ENCODE data around the gene PDE12. TPM values are rescaled to one million over a fixed set of nuclear protein-coding genes. Genes with fewer than 3 reads are reported as not detected.
A peak's percentile ranks its signal among the peaks of the same experiment; 100 is the strongest.

PDE12 gene, protein sequence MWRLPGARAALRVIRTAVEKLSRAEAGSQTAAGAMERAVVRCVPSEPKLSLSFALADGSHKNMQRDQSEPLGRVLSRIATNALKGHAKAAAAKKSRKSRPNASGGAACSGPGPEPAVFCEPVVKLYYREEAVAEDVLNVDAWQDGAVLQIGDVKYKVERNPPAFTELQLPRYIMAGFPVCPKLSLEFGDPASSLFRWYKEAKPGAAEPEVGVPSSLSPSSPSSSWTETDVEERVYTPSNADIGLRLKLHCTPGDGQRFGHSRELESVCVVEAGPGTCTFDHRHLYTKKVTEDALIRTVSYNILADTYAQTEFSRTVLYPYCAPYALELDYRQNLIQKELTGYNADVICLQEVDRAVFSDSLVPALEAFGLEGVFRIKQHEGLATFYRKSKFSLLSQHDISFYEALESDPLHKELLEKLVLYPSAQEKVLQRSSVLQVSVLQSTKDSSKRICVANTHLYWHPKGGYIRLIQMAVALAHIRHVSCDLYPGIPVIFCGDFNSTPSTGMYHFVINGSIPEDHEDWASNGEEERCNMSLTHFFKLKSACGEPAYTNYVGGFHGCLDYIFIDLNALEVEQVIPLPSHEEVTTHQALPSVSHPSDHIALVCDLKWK
- 10.3 TPM for total RNA-seq
- long read RNA-seq, full-length matches to known transcripts: 27 of 28 reads
- long read RNA-seq, partial matches to known transcripts: 0 of 28 reads
- long read RNA-seq, other reads (novel, unspliced or antisense): 1 of 28 reads

DNA sequence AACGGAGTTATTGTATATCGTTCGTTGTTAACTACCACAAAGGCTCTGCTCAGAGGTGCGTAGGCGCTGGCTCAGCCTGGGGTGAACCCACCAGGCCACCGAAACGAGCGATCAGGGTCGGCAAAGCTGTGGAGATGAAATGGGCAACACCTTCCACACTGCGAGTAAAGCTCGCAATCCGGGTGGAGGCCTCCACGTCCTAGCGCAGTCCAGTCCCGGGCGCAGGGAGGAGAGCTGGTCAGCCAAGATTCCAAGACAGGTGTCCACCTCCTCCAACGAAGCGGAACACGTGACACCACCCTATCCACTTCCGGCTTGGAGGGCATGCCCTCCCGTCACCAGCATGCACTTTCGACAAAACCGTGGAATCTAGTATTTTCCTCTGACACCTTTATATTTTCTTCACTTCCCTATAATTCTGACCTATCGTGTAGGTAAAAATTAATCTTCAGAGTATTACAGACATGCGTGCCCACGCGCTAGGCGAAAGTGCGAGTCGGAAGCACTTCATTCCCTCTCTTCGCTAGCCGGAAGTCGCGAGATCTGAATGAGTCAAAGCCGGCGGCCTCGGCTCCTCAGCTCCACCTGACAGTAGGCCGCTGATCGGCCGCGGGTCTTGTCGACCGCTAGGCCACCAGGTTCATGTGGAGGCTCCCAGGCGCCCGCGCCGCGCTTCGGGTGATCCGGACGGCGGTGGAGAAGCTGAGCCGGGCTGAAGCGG, at the start of gene PDE12:
Gene PDE12, plus strand, starts transcription at position 537 of the 721 bp plus-strand sequence. Its CDS starts 106 bp downstream, at position 643.
- intact Hi-C loops (cut with DNase I): loop anchor here (2.0 kb wide), 1 partner anchor 41 kb away; the partner anchor contains the start of gene ARF4
- DNase-seq (ENCODE audit: missing footprints): peak; percentile 94
- peak; percentile 95 for ATAC-seq

DNA sequence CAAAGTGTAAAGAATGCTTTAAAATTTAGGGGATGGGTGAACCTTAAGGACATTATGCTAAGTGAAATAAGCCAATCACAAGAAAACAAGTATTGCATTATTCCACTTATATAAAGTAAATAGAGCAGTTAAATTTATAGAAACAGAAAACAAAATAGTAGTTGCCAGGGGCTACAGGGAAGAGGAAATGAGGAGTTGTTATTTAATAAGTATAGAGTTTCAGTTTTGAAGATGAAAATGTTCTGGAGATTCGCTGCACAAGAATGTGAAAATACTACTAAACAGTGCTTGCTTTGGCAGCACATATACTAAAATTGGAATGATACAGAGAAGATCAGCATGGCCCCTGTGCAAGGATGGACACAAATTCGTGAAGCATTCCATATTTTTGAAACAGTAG, 43.9 kb upstream of the PDE12 start:
- DNase-seq (ENCODE audit: missing footprints) (no peak), ATAC-seq (no peak)
- intact Hi-C loops (cut with DNase I): no loop called here

DNA sequence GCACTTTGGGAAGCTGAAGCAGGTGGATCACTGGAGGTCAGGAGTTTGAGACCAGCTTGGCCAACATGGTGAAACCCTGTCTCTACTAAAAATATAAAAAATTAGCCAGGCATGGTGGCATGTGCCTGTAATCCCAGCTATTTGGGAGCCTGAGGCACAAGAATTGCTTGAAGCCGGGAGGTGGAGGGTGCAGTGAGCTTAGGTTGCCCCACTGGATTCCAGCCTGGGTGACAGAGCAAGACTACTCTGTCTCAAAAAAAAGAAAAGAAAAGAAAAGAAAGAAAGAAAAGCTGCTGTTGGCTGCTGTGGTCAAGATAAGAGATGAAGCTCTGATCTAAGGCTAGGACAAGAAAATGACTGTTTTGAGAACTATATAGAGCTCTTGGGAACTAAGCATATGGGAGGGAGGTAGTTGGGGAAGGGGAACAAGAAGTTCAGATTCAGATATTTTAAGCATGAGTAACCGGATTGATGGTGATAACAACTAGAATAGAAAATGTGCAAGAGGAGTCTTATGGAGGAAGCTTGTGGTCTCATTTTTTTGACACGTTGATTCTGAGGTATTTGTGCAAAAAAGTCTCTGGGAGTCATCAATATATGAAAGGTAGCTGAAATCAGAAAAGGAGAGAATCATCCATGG, 37.7 kb upstream of the PDE12 start:
- no peak for ATAC-seq
- no peak for DNase-seq (ENCODE audit: missing footprints)
- intact Hi-C loops (cut with DNase I): no loop called here

DNA sequence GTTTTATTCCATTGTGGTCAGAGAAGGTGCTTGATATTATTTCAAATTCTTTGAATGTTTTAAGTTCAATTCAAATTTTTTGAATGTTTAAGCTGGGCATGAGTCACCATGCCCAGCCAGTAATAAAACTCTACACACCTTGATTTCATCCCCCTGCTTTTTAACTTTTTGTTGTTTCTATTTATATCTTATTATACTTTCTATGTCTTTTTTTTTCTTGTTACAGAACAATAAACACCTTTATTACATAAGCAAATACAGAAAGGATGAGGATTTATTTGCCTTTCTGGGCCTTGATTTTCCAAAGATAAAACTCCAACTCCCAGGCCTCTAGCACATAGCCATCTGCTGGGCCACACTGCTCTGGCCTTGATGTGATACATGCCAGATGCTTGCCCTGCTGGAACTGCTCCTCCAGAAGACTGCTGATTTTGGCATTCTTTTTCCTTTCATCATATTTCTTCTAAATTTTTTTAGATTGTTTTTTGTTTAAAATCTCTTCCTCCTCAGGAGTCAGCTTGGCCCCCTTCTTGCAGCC, 25.9 kb upstream of the PDE12 start:
- no peak for ATAC-seq
- intact Hi-C loops (cut with DNase I): no loop called here
- DNase-seq (ENCODE audit: missing footprints): no peak

DNA sequence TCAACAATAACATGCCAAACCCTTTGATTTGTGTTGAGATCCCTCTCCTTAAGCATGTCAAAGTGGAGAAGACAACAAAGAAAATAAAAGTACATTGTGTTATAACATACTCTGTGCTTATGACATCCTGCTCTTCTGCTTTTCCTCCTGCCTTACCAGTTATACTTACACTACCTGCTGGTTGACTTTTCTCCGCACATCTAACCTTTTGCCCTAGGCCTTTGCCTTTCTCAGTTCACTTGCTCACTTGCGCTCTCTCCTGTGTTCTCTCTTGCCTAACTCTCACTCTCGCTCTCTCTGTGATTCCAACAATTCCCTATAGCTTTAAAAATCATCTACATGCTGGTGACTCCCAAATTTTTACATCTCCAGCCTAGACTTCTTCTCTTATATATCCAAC, 17.6 kb upstream of the PDE12 start:
- intact Hi-C loops (cut with DNase I): no loop called here
- DNase-seq (ENCODE audit: missing footprints): no peak
- ATAC-seq: no peak

DNA sequence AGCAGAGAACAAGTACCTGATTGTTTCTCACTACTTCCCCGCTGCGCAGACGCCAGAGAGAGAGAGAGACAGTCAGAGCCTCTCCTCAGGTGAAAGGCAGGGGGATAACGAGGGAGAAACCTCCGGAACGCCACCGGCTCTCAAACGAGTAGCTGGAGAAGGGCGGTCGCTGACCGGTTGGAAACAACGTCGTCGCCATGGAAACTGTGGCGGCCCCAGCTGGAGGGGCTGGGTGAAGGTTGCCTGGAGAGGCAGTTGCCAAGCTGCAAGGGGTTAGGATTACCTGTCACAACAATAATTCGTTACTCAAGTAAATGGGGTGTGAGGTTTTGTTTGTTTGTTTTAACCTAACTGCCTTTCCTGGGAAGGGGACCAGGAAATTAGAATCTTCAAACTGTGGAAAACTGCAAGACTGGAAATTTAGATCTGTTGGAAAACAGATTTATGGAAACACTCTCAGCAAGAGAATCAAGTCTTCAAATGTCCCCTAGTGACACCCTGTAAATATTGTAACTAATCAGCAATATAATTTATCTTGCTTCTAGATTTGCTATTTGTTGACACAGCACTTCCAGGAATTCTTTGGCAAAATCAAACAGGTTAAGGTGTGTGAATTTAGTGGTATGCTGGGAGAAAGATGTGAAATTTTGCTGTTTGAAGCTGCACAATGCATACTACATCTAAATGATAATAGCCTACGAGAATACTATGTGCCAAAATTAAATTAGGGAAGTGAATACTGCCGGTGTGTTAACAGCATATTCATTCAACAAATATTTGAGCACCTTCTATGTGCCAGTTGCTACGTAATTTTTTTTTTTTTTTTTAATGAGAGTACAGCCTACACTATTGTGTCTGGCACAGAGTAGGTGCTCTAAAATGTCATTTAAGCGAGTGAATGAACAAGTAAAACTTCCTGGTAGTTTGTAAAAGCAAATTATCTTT, 11.6 kb upstream of the PDE12 start, which contains the start of gene DNAH12:
Gene DNAH12, minus strand, starts transcription at position 164 of the 945 bp plus-strand sequence. CDS start 1,474 bp downstream, outside the sequence.
- ATAC-seq: no peak
- no peak for DNase-seq (ENCODE audit: missing footprints)
- intact Hi-C loops (cut with DNase I): no loop called here

DNA sequence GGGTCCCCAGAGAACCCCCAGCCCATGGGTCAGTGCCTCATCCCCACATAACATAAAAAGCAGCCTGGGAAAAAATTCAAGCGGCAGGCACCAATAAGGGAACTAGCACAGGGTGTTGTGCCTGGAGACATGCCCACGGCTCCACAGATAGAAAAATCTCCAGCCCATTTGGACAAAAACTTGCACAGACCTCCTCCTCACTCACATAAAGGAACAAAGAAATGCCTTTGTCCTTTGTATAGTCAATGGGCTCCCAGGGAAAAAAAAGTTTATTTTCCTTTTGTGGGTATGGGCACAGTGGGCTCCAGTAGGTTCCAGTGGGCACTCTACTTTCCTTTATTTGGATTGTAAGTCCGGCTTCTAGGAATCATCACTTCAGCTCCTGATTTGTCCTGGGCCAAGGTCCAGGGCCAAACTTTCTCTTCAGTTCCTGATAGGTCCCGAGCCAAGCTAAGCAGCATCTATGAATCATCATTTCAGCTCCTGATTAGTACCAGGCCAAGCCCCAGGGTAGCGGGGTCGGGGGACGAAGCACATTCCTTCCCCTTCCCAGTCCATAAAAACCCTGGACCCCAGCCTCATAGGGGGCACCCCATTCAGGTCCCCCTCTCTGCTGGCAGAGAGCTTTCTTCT, 10.3 kb upstream of the PDE12 start:
- intact Hi-C loops (cut with DNase I): no loop called here
- ATAC-seq (peak; percentile 56), DNase-seq (ENCODE audit: missing footprints) (no peak)

DNA sequence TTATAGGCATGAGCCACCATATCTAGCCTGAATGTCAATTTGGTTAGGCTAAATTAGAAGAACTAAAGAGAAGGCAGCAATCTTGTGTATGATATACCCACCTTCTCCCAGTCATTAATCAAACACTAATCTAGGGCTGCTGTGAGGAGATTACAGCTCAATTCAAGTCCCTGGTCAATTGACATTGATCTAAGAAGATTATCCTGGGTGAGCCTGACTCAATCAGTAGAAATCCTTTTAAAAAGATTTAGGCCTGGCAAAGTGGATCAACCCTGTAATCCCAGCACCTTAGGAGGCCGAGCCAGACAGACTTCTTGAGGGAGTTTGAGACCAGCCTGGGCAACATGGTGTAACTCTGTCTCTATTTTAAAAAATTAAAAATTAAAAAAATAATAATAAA, 9.5 kb upstream of the PDE12 start:
- no peak for ATAC-seq
- intact Hi-C loops (cut with DNase I): no loop called here
- no peak for DNase-seq (ENCODE audit: missing footprints)

DNA sequence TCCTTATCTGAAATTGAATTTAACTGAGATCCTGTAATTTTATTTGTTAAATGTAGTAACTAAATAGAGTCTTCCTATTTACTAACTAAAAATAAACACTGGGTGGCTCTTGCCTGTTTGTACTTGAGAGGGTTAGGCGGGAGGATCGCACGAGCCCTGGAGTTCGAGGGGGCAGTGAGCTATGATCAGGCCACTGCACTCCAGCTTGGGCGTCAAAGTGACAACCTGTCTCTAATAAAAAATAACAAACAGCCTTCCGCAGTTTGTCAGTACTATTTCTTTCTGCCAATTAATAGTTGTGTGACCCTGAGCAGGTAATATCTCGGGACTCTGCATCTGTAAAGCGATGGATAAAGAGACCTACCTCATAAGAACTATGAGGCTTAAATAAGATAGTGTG, 768 bp upstream of the PDE12 start:
- DNase-seq (ENCODE audit: missing footprints) (no peak), ATAC-seq (no peak)
- intact Hi-C loops (cut with DNase I): no loop called here

DNA sequence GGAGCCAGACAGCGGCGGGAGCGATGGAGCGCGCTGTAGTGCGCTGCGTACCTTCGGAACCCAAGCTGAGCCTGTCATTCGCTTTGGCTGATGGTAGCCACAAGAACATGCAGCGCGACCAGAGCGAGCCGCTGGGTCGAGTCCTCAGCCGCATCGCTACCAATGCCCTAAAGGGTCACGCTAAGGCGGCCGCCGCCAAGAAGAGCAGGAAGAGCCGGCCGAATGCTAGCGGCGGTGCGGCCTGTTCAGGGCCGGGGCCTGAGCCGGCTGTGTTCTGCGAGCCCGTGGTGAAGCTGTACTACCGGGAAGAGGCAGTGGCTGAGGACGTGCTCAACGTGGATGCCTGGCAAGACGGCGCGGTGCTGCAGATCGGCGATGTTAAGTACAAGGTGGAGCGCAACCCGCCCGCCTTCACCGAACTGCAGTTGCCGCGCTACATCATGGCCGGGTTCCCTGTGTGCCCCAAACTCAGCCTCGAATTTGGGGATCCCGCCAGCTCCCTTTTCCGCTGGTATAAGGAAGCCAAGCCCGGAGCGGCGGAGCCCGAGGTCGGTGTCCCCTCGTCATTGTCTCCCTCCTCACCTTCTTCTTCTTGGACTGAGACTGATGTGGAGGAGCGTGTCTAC, 498 bp downstream of the PDE12 start:
- intact Hi-C loops (cut with DNase I): loop anchor here (2.0 kb wide), 1 partner anchor 40 kb away; the partner anchor contains the start of gene ARF4
- DNase-seq (ENCODE audit: missing footprints) (no peak), ATAC-seq (peak; percentile 56)

DNA sequence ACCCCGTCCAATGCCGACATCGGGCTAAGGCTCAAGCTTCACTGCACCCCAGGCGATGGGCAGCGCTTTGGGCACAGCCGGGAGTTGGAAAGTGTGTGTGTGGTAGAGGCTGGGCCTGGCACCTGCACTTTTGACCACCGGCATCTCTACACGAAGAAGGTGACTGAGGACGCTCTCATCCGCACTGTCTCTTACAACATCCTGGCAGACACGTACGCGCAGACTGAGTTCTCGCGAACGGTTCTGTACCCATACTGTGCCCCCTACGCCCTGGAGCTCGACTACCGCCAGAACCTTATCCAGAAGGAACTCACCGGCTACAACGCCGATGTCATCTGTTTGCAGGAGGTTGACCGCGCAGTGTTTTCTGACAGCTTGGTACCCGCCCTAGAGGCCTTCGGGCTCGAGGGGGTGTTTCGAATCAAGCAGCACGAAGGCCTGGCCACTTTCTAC, 1.0 kb downstream of the PDE12 start:
- ATAC-seq: no peak
- DNase-seq (ENCODE audit: missing footprints): no peak
- intact Hi-C loops (cut with DNase I): loop anchor here (2.0 kb wide), 1 partner anchor 40 kb away; the partner anchor contains the start of gene ARF4

DNA sequence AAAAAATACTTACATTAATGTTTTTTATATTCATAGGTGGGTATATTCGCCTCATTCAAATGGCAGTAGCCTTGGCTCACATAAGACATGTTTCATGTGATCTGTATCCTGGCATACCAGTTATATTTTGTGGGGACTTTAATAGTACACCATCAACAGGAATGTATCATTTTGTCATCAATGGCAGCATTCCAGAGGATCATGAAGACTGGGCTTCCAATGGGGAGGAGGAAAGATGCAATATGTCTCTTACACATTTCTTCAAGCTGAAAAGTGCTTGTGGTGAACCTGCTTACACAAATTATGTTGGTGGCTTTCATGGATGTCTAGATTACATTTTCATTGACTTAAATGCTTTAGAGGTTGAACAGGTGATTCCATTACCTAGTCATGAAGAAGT, 3.5 kb downstream of the PDE12 start:
- intact Hi-C loops (cut with DNase I): no loop called here

DNA sequence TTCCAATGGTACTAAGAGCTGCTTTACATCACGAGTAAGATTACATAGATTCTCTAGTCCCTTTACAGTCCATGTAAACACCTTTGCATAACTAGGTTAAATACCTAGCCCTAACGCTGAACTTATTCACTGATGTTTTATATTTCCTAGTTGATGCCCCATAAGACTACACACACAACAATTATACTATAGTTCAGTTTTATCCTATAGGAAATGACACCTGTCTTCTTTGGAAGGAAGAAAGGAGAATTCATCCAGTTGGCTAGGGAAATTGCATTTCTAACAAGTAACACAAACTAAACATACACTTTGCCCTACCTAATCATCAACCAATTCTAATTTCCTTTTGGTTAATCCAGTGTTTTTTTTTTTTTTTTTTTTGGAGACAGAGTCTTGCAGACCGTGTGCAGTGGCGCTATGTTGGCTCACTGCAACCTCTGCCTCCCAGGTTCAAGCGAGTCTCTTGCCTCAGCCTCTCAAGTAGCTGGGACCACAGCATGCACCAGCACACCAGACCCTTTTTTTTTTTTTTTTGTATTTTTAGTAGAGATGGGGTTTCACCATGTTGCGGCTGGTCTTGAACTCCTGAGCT, 13.9 kb downstream of the PDE12 start:
- ATAC-seq: no peak
- intact Hi-C loops (cut with DNase I): no loop called here

More for the DNA sequence above, 3.5 kb downstream of the PDE12 start:
- DNase-seq (ENCODE audit: missing footprints) (no peak), ATAC-seq (no peak)

DNA sequence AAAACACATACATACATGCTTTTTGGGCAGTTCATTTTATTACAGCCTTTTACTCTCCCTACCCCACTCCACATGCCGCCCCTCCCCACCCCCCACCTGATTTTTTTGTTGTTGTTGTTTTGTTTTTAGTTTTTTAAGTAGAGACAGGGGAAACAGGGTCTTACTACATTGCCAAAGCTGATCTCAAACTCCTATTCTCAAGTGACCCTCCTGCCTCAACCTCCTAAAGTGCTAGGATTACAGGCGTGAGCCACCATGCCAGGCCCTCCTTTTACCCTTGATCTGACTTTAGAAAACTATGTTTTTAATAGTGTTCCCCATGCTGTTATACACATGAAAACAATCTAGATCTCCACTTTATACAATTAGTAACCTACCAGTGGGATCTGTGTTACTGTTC, 14.8 kb downstream of the PDE12 start:
- no peak for DNase-seq (ENCODE audit: missing footprints)
- intact Hi-C loops (cut with DNase I): no loop called here
- ATAC-seq: no peak

More for the DNA sequence above, 13.9 kb downstream of the PDE12 start:
- no peak for DNase-seq (ENCODE audit: missing footprints)

DNA sequence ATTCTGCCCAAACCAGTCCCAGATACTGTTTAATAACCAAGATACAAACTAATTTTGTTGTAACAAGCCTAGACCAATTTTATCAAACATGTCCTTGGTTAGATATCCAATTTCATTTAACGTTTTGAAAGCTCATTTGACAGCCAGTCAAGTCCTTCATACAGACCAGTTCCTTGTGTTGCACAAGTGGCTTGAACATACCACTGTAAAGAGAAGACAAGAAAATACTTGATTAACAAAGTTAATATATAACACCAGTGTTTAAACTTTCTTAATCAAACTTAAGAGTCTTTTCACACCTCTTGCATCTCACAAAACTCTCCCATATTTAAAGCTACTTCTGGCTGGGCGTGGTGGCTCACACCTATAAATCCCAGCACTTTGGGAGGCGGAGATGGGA, 16.0 kb downstream of the PDE12 start:
- ATAC-seq (no peak), DNase-seq (ENCODE audit: missing footprints) (no peak)

DNA sequence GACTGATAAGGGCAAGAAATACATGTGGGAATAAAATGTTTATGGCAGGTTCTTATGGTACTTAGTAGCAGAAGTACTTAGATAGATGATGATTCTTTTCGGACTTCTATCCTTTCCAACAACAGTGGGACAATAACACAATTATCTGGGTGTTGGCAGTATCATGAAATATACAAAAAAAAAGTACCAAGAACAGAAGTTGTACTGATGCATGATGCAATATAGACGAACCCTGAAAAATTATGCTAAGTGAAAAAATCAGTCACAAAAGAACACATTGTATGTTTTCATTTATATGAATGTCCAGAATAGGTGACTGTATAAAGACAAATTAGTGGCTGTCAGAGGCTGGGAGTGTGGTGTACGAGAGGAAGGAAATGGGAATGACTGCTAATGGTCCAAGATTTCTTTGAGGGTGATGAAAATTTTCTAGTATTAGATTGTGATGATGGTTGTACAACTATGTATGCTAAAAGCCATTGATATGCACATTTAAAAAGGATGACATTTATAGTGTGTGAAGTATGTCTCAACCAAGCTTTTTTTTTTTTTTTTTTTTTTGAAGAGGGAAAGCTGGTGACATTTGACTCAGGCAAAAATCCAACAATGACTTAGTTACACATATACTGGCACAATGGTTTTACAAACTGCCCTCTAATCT, 20.0 kb downstream of the PDE12 start:
- intact Hi-C loops (cut with DNase I): no loop called here
- ATAC-seq (no peak), DNase-seq (ENCODE audit: missing footprints) (no peak)

More for the DNA sequence above, 16.0 kb downstream of the PDE12 start:
- intact Hi-C loops (cut with DNase I): no loop called here

Measured in Right ventricle myocardium inferior (tissue), 1 donor.